ENCODE results near the gene UGT1A7.
"Not testable (repeated sequence)": the region's sequence is repeated elsewhere in the genome, so short reads cannot be mapped to it uniquely, and the experiment has no call there.

The UGT1A7 gene

DNA sequence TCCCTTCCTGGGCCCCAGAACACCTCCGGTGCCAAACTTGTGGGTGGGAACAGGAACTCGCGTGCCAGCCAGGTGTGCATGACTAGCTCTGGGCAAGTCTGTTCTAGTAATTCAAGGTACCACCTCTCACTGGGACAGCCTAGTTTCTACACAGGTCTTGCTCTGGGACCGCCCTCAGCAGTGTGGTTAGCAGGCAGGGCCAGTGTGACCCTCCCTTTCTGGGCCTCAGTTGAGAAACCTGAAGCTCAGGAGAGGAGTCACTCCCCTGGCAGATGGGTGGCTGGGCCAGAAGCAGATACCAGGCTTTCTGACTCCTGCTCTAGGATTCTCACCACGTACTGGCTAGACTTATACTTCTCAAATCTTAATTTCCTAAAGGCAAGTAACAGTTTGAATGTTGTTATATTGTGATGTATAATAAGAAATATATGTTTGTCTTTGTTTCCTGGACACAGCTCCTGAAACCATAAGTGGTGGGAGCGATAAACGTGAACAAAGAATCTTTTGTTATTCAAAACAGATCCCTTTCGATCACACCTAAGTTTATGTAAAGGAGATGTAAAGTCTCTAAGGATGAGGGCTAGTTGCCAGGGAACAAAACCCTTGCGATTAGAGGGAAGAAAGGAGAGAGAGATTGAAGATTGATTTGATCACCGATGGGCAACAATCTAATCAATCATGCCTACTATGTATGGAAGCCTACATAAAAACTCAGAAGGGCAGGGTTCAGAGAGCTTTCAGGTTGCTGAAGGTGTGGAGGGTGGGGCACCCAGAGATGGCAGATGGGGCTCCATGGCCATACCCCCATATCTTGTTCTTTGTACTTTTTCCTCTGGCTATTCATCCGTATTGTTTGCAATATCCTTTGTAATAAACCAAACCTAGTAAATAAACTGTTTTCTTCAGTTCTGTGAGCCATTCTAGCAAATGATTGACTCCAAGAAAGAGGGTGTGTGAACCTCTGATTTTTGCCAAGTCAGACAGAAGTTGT is 10.0 kb downstream of the UGT1A7 start:
- Mint-ChIP-seq H3K27ac (no peak overlapping the region), H3K36me3 (no peaks in the 10 kb centered on the region), H3K9me3 (ENCODE audit: low read depth) (no peaks in the 10 kb centered on the region), H3K4me1 (ENCODE audit: low read depth) (no peaks in the 10 kb centered on the region), H3K4me3 (no peak overlapping the region), H3K27me3 (peaks cover 4% of the 10 kb centered on the region)

DNA sequence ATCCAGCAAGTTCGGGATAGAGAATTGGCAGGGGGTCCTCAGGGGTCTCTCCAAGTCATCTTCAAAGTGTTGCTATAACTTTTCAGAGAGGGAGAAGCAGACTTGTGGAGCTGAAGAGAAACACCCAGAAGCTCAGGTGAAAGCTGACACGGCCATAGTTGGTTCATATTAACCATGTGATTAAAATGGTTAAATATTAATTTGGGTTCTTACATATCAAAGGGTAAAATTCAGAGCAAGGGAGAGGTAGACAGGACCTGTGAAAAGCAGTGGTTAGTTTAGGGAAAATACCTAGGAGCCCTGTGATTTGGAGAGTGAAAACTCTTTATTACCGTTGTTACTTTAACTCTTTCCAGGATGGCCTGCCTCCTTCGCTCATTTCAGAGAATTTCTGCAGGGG is 10.9 kb downstream of the UGT1A7 start, which contains the start of gene UGT1A6:
Gene UGT1A6, plus strand, starts transcription at position 243 of the 400 bp plus-strand sequence. Its CDS starts 115 bp downstream, at position 358.
- H3K36me3 Mint-ChIP-seq, result no peaks in the 10 kb centered on the region
- H3K27me3 Mint-ChIP-seq, result peaks cover 3% of the 10 kb centered on the region
- H3K9me3 Mint-ChIP-seq (ENCODE audit: low read depth), result no peaks in the 10 kb centered on the region
- H3K4me1 Mint-ChIP-seq (ENCODE audit: low read depth), result no peaks in the 10 kb centered on the region
- H3K27ac Mint-ChIP-seq, result no peak within 1 kb of the TSS
- H3K4me3 Mint-ChIP-seq, result no peak within 1 kb of the TSS

DNA sequence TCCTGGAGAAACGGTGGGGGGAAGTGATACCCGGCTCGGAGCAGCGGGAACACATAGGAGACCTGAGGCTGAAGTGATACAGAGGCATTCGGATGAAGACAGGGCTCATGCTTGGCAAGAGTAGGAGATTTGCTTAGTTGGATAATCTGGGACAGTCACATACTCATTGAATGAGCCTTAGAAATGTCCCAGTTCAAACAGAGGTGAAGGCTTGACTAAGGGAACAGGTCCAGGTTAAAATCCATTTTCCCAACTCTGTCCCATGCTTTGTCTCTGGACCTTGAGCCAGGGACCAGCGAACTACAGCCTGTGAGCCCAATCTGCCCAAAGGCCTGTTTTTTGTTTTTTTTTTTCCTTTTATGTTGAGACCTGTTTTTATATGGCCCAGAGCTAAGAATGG is 12.3 kb downstream of the UGT1A7 start:
- H3K4me3 Mint-ChIP-seq, result no peak overlapping the region
- H3K27ac Mint-ChIP-seq, result no peak overlapping the region
- no peaks in the 10 kb centered on the region for H3K9me3 Mint-ChIP-seq (ENCODE audit: low read depth)
- H3K4me1 Mint-ChIP-seq (ENCODE audit: low read depth), result no peaks in the 10 kb centered on the region
- no peaks in the 10 kb centered on the region for H3K36me3 Mint-ChIP-seq
- no peaks in the 10 kb centered on the region for H3K27me3 Mint-ChIP-seq

DNA sequence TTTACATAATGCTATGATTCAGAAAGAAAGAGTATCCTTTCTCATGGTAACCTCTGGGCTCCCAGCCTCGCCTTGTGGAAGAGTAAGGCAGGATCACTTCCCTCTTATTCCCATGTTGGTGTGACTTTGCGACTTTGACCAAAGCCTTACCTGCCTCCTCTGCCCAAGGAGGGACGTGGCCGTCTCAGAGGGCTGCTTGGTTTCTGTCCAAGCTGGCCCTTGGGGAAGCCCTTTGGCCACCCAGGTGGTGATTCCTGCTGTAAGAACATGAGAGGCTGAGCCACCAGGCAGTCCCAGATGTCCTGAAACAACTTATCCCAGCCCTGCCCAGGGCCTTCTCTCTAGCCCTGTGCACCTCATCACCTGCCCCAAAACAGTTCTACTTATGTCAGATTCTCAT is 17.0 kb downstream of the UGT1A7 start:
- Mint-ChIP-seq H3K36me3 (no peaks in the 10 kb centered on the region), H3K4me1 (ENCODE audit: low read depth) (no peaks in the 10 kb centered on the region), H3K4me3 (no peak overlapping the region), H3K27ac (no peak overlapping the region), H3K9me3 (ENCODE audit: low read depth) (no peaks in the 10 kb centered on the region), H3K27me3 (no peaks in the 10 kb centered on the region)

DNA sequence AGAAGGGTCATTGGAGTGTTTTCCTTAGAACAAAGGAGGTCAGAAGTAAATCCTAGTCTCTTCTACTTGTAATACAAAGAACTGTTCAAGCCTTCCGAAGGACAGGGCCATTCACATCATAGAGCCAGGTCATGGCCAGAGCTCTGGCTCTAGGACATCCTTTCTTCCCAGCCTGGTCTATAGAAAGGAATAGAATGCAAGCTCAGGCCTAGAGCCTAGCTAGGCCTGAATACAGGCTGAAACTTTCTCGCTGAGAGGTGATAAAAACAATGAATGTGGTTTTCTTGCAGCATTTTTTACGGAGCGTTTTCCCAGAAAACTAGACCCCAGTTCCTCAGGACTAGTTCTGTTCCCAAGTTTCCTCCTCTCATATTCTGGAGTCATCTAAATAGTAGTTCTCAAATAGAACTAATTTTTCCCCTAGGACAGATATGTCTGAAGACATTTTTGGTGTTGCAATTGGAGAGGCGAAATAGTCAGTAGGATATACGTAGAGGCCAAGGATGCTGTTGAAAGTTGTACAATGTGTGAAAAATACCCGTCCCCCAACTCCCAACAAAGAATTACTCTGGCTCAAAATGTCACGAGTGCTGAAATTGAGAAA is 17.8 kb downstream of the UGT1A7 start:
- Mint-ChIP-seq H3K27ac (no peak overlapping the region), H3K4me1 (ENCODE audit: low read depth) (no peaks in the 10 kb centered on the region), H3K4me3 (no peak overlapping the region), H3K27me3 (peaks cover 3% of the 10 kb centered on the region), H3K36me3 (peaks cover 3% of the 10 kb centered on the region), H3K9me3 (ENCODE audit: low read depth) (peaks cover 3% of the 10 kb centered on the region)

DNA sequence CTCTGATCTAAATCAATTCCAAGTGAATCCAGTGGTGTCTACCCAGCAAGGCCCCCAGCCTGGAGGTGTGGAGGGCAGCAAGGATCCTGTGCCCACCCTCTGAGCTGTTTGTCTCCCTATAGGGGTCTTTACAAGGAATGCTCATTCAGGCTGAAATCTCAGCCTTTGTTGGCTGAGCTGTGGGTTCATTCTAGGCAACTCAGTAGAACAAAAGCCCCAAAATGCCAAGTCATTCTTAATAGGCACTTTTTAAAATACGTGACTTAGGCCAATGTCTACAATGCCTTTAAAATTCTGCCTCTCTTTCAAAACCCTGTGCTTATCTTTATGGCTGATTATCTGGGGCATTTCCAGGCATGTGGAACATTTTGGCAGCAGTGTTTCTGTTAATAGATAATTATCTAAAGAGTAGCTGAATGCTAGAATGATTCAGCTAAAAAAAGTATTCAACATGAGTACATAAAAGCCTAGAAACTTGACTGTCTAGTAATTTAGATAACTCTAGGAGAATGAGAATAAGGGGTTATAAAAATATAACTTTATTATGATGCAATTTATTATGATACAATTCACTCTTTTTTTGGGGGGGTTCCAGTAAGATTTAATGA is 18.4 kb downstream of the UGT1A7 start:
- no peak overlapping the region for H3K4me3 Mint-ChIP-seq

DNA sequence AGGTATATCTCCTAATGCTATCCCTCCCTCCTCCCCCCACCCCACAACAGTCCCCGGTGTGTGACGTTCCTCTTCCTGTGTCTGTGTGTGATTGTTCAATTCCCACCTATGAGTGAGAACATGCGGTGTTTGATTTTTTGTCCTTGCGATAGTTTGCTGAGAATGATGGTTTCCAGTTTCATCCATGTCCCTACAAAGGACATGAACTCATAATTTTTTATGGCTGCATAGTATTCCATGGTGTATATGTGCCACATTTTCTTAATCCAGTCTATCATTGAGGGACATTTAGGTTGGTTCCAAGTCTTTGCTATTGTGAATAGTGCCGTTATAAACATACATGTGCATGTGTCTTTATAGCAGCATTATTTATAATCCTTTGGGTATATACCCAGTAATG is 19.1 kb downstream of the UGT1A7 start:
- not testable (repeated sequence) for H3K4me1 Mint-ChIP-seq (ENCODE audit: low read depth); H3K27me3 Mint-ChIP-seq; H3K9me3 Mint-ChIP-seq (ENCODE audit: low read depth); H3K27ac Mint-ChIP-seq; H3K36me3 Mint-ChIP-seq; H3K4me3 Mint-ChIP-seq

More for the DNA sequence above, 18.4 kb downstream of the UGT1A7 start:
- H3K36me3 Mint-ChIP-seq, result peaks cover 3% of the 10 kb centered on the region
- H3K9me3 Mint-ChIP-seq (ENCODE audit: low read depth), result peaks cover 3% of the 10 kb centered on the region
- H3K27me3 Mint-ChIP-seq, result peaks cover 4% of the 10 kb centered on the region
- no peaks in the 10 kb centered on the region for H3K4me1 Mint-ChIP-seq (ENCODE audit: low read depth)
- H3K27ac Mint-ChIP-seq, result no peak overlapping the region

DNA sequence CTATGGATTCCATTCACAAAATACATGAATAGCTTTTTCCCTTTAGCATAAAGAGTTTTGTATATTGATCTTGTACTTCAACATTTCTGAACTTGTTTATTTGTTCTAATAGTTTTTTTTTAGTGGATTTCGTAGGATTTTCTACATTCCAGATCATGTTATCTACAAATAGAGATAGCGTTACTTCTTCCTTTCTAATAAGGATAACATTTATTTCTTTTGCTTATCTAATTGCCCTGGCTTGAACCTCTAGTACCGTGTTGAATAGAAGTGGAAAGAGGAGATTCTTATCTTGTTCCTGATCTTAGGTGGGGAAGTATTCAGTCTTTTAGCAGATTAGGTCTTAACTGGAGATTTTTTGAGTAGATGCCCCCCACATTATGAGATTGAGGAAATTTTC is 20.5 kb downstream of the UGT1A7 start:
- peaks cover 6% of the 10 kb centered on the region for H3K27me3 Mint-ChIP-seq
- H3K4me1 Mint-ChIP-seq (ENCODE audit: low read depth), result no peaks in the 10 kb centered on the region
- no peak overlapping the region for H3K4me3 Mint-ChIP-seq
- no peak overlapping the region for H3K27ac Mint-ChIP-seq
- peaks cover 3% of the 10 kb centered on the region for H3K9me3 Mint-ChIP-seq (ENCODE audit: low read depth)
- H3K36me3 Mint-ChIP-seq, result peaks cover 3% of the 10 kb centered on the region

DNA sequence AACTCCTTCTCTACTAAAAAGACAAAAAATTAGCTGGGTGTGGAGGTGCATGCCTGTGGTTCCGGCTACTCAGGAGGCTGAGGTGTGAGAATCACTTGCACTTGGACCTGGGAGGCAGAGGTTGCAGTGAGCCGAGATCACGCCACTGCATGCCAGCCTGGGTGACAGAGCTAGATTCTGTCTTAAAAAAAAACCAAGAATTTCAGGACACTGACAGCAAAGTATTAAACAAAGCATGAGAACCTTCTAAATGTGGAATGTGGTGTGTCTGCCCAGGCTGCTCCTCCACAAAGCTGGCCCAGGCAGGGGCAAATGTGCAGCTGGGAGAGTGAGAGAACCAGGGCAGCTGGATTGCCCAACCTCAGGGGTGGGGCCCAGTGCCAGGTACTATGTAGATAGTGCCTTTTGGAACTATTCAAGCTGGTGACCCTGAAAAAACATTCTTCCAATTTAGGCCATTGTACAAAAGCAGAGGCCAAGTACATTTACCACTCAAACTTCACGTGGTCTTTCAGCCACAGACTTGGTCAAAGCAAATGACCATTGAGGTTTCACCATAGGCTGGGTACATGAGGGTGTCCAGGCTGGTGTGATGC is 24.3 kb downstream of the UGT1A7 start:
- Mint-ChIP-seq H3K27ac (no peak overlapping the region), H3K27me3 (peaks cover 9% of the 10 kb centered on the region), H3K4me3 (no peak overlapping the region), H3K36me3 (peaks cover 3% of the 10 kb centered on the region), H3K9me3 (ENCODE audit: low read depth) (peaks cover 3% of the 10 kb centered on the region), H3K4me1 (ENCODE audit: low read depth) (no peaks in the 10 kb centered on the region)

DNA sequence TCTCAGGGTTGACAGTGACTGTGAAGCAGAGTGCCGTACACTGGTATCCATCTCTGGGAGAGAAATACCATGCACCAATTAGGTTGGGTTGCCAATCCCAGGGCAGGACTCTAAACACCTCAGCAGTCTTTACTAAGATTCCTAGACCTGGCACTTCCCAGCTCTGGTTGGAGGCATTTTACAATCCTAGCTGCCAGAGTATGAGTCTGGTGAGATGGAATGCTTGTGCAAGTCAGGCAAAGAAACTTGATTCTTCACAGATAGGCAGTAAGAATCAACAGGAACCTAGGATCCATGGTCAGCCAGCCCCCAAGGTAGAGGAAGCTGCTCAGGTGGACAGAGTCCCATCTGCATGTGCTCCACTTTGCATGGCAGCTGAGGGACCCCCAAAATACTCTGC is 25.0 kb downstream of the UGT1A7 start:
- Mint-ChIP-seq H3K27me3 (peaks cover 9% of the 10 kb centered on the region), H3K27ac (no peak overlapping the region), H3K4me3 (no peak overlapping the region), H3K4me1 (ENCODE audit: low read depth) (no peaks in the 10 kb centered on the region), H3K9me3 (ENCODE audit: low read depth) (peaks cover 3% of the 10 kb centered on the region), H3K36me3 (peaks cover 3% of the 10 kb centered on the region)

DNA sequence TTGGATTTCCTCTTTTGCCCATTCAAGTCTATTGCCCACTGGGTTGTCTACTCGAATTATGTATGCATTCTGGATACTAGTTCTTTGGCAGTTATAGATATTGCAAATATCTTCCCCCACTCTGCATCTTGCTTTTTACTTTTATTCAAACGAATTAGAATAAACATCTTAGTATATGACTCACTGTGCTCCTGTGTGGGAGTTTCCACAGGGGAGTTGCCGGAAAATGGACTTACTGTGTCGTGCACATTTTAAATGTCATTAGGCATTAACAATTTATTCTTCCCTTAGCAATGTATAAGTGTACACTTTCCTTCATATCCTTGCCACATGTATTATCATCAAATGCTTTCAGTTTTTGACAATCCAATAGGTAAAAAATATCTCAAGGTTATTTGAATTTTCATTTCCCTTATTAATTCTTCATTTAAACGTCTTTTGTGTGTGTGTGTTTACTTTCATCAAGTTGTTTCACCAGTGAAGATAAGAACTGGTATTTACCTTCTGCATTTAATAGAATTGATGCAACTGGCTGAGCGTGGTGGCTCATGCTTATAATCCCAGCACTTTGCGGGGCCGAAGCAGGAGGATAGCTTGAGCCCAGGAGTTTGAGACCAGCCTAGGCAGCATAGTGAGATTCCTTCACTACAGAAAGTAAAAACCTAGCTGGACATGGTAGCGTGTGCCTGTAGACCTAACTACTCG is 26.4 kb downstream of the UGT1A7 start:
- Mint-ChIP-seq H3K9me3 (ENCODE audit: low read depth) (peaks cover 3% of the 10 kb centered on the region), H3K27ac (no peak overlapping the region), H3K27me3 (peaks cover 9% of the 10 kb centered on the region), H3K4me1 (ENCODE audit: low read depth) (no peaks in the 10 kb centered on the region), H3K4me3 (no peak overlapping the region), H3K36me3 (peaks cover 3% of the 10 kb centered on the region)

DNA sequence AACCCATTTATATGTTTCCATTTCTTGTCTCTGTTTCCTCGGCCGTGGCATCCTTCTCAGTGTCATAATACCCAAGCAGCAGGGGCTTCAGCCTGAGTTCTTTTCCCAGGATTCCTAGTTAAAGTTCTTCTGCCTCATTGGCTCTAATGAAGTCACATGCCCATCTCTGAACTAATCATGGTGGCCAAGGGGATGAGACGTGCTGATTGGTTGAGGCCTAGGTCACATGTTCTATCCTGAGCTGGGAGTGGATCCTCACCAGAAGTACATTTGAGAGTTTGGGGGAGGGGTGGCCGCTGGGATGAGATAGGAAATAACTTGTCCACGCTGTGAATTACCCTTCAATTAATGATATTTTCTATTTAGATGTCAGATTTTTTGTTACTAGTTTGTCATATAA is 27.2 kb downstream of the UGT1A7 start:
- H3K36me3 Mint-ChIP-seq, result peaks cover 3% of the 10 kb centered on the region
- no peaks in the 10 kb centered on the region for H3K4me1 Mint-ChIP-seq (ENCODE audit: low read depth)
- no peak overlapping the region for H3K4me3 Mint-ChIP-seq
- peaks cover 3% of the 10 kb centered on the region for H3K9me3 Mint-ChIP-seq (ENCODE audit: low read depth)
- no peak overlapping the region for H3K27ac Mint-ChIP-seq
- peaks cover 11% of the 10 kb centered on the region for H3K27me3 Mint-ChIP-seq

DNA sequence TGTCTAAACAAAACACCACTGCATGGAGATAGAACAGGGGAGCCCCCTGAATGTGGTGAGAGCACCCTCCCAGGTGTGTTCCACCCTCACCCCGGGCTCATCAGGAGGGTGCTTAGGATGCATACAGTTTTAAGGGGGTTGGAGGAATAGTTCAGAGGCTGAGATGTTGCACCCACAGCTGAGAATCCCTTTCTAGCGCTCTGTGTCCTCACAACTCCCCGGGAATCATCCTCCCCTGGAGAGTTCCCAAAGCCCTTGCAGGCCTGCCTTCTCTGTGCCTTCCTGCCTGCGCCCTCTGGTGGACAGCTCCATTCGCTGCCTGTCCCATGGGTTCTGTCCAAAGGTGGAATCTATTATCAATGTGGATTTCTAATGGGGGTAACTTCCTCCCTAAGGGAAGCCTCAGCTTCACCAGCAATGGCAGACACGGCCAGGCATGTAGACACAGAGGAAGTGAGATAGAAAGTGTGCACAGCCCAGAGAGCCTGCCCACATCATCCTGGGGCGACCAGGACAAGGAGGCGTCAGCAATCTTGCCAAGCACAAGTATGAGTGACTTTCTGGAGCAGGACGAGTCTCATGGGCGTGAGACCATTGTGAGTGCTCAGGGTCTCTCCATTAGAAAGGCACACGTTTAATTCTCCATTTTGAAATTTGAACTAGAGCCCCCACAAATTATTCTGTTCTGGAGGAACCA is 29.8 kb downstream of the UGT1A7 start:
- Mint-ChIP-seq H3K4me3 (no peak overlapping the region), H3K9me3 (ENCODE audit: low read depth) (no peaks in the 10 kb centered on the region), H3K27ac (no peak overlapping the region), H3K36me3 (no peaks in the 10 kb centered on the region), H3K4me1 (ENCODE audit: low read depth) (no peaks in the 10 kb centered on the region), H3K27me3 (peaks cover 10% of the 10 kb centered on the region)

Data from activated naive CD8-positive, alpha-beta T cell (primary cell).